ENCODE data around the gene RECK.
"Not testable (repeated sequence)": the region's sequence is repeated elsewhere in the genome, so short reads cannot be mapped to it uniquely, and the experiment has no call there.

RECK gene

DNA sequence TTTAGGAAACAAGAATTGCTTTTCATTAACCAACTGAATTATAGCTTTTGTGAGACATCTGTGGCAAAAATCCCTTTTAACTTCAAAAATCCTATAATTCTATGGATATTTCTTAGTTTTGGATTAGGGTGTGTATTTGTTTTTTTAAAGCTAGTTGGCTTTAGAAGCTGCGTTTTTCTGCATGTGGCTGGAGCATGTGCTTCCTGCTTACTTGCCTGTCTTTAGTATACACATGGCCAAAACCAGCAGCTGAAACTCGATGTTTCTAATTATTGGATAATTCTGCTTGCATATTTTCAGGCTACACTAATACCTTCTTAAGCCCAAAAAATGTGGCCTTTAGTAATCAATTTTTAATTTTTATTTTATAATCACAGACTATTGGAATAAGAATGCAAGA is 8.9 kb downstream of the RECK start:
- in situ Hi-C loops (cut with HindIII; ENCODE audit: low pct_ligation_motif_present, low pct_unique_long_range_greater_than_20kb, low sequenced_read_pairs), result no loop called here
- DNase-seq, result no peak

- DNase-seq, result no peak
These were observed 10.2 kb downstream of the RECK start for GRCh38 chr9:36046923-36047322.

DNA sequence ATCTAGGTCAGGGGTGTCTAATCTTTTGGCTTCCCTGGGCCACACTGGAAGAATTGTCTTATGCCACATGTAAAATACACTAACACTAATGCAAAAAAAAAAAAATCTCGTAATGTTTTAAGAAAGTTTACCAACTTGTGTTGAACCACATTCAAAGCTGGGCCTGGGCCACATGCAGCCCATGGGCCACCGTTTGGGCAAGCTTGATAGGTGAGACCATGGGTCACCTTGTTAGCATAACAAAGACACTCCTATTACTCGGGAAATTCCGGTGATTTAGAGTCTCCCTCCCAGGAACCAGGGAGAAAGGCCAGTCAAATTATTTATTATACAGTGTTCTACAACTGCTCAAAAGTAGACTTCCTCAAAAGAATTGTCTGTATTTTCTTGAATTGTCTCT is 12.7 kb downstream of the RECK start:
- DNase-seq, result no peak
- in situ Hi-C loops (cut with HindIII; ENCODE audit: low pct_ligation_motif_present, low pct_unique_long_range_greater_than_20kb, low sequenced_read_pairs), result no loop called here

More at GRCh38 chr9:36046923-36047322, 10.2 kb downstream of the RECK start:
- in situ Hi-C loops (cut with HindIII; ENCODE audit: low pct_ligation_motif_present, low pct_unique_long_range_greater_than_20kb, low sequenced_read_pairs), result no loop called here

DNA sequence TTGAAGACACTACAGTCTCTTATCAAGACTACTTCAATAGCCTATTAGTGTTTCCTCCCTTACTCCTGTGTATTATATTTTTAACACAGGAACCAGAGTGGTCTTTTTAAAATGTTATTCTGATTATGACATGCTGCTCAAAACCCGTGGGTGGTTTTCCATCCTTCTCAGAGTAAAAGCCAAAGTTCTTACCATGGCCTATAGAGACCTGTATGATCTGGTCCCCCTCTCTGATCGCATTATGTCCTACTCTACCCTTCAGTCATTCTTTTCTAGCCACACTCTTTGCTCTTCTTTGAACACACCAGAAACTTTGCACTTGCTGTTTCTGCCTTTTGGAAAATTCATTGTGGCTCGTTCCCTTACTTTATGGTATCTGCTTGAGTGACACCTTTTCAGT is 13.8 kb downstream of the RECK start:
- DNase-seq, result no peak
- in situ Hi-C loops (cut with HindIII; ENCODE audit: low pct_ligation_motif_present, low pct_unique_long_range_greater_than_20kb, low sequenced_read_pairs), result no loop called here

DNA sequence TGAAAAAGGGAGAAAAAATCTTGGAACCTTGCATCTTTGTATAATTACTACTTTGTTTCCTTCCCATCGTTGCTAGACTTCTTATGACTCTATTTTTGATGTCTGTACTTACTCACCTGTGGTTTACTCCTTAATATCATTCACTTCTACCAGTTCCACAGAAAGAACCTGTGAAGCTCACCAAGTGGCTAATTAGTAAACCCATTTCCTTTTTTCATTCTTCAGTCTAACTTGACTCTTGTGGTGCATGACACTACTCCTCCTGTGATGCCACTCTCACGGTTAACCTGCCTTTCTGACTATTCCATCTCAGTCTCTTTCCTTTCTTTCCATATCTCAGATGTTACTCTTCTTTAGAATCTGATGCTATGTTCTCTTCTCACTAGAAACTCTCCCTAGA is 14.6 kb downstream of the RECK start:
- in situ Hi-C loops (cut with HindIII; ENCODE audit: low pct_ligation_motif_present, low pct_unique_long_range_greater_than_20kb, low sequenced_read_pairs), result no loop called here
- no peak for DNase-seq

DNA sequence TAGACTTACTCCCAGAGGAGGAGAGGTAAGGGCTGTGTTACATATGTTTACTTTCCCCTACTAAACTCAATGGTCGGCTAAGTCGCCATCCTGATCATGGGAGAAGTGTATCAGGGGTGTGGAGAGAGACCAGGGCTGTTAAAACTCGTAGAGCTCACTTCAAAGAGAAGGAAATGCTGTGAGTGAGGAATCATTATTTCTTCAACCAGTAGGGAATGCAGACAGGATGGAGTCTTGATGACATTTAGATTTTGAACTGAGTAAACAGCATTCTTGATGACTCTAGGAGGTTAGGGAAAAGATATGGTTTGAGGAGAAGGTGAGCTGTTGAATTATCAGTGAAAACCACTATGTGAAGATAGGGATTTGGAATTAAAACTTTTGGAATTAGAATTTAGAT is 17.3 kb downstream of the RECK start:
- no peak for DNase-seq
- in situ Hi-C loops (cut with HindIII; ENCODE audit: low pct_ligation_motif_present, low pct_unique_long_range_greater_than_20kb, low sequenced_read_pairs), result no loop called here

DNA sequence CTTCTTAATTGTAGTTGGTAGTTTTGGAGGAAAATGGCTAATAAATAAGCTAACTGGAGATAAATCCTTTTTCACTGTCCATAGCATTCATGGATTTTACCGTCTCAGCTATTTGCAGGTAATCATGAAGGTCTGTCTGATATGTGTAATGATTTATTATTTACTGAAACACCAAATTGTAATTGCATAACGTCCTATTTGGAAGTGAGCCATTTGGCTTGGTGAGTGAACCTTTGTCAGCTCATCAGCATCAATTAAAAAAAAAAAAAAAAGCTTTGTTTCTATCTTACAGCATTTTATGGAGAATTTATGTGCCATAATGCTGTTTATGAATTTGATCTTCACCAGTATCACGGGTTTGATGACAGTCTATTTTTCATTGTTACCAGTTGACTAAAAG is 20.2 kb downstream of the RECK start:
- in situ Hi-C loops (cut with HindIII; ENCODE audit: low pct_ligation_motif_present, low pct_unique_long_range_greater_than_20kb, low sequenced_read_pairs), result no loop called here

DNA sequence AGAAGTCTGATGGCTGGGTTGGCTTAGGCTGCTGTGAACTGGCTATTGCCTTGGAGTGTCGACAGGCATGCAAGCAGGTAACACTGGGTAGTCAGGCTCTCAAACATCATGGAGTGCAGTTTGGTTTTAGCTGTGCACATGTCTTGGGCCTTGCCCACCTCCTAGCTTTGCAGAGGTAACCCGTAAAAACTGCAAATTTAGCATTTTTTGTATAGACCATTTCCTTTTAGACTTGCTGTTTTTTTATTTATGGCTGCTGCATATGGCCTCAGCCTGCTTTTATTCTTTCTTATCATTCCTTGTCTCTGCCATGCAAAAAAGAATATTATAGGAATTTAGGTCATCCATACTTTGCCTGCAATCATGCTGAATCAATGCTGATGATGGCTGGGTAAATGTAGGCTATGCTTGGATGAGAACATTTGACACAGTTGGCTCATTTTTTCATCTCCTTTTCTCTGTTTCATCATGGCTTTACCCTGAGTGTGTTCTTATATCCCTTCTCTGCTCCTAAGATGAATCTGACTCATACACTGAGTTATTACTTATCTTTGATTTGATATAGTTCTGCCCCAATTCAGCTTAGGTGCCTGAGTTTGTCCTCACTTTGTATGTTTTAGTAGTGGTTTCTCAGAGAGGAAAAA is 27.2 kb downstream of the RECK start:
- DNase-seq, result no peak

More for the DNA sequence above, 20.2 kb downstream of the RECK start:
- no peak for DNase-seq

DNA sequence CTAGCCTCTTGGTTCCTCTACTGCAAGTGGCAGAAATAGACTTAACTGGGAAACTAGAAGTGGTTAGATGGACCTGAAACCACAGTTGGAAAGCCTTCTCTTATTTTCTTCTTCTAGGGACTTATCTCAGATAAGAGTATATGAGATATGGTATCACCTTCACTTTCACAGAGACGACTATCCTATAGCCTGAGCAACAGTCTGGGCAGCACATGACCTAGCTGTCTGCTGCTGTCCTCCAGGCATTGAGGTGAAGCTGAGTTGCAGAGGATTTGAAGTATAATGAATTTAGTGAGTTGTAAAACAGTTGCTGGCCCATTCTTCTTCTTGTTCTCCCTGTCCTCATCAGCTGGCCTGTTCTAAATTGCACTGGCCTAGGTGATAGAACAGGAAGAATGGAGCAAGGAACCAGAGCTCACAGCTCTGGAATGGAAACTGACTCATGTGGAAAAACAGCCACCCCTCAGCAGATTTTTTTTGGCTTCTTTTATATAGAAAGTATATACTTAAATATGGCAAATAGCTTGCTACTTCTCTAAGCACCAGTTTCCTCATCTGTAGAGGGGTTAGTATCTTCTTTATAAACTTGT is 27.8 kb downstream of the RECK start:
- no peak for DNase-seq
- in situ Hi-C loops (cut with HindIII; ENCODE audit: low pct_ligation_motif_present, low pct_unique_long_range_greater_than_20kb, low sequenced_read_pairs), result no loop called here

More for the DNA sequence above, 27.2 kb downstream of the RECK start:
- in situ Hi-C loops (cut with HindIII; ENCODE audit: low pct_ligation_motif_present, low pct_unique_long_range_greater_than_20kb, low sequenced_read_pairs), result no loop called here

GRCh38 chr9:36074055-36074454 is 37.3 kb downstream of the RECK start:
- DNase-seq, result no peak
- in situ Hi-C loops (cut with HindIII; ENCODE audit: low pct_ligation_motif_present, low pct_unique_long_range_greater_than_20kb, low sequenced_read_pairs), result no loop called here

DNA sequence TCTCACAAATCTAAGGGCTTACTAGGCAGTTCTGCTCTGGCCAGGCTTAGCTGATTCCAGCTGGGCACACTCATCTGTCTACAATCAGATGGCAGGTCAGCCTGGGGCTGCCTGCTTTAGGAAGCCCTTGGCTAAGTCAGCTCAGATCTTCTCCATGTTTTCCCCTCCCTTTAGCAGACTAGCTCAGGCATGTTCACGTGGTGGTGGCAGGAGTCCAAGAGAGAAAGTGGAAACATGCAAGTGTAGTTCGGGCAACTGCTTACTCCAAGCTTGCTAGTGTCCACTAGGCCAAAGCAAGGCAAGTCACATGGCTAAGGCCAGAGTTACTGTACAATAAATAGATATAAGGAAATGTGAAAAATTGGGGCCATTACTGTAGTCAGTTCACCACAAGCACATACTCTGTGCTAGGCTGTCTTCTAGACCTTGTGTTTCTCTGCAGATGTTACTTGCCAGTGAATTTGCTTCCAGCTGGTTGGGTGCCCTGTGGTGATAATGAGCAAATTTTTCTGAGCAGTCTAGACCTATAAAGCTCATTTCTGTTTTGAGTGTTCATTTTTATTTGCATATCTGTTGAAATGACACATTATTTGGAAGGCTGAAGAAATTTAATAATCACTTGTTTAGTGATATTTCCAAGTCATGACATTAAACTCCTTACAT is 38.3 kb downstream of the RECK start:
- no peak for DNase-seq
- in situ Hi-C loops (cut with HindIII; ENCODE audit: low pct_ligation_motif_present, low pct_unique_long_range_greater_than_20kb, low sequenced_read_pairs), result no loop called here

DNA sequence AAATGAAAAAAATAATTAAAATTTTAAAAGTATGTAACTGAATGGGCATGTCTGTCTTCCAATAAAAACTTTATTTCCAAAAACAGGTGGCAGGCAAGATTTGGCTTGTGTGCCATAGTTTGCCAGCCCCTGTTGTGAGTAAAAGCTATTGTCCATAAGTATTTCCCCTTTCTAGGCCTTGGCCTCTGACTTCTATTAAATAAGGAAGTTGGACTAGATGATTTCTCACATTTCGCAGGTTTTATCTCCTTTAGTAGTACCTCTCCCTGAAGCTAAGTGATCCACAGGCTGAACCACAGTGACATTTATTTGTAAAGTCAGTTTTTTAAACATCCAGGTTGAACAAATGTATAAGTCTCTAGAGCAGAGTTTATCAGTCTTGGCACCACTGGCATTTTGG is 41.3 kb downstream of the RECK start:
- DNase-seq, result no peak
- in situ Hi-C loops (cut with HindIII; ENCODE audit: low pct_ligation_motif_present, low pct_unique_long_range_greater_than_20kb, low sequenced_read_pairs), result no loop called here

- DNase-seq, result no peak
- in situ Hi-C loops (cut with HindIII; ENCODE audit: low pct_ligation_motif_present, low pct_unique_long_range_greater_than_20kb, low sequenced_read_pairs), result no loop called here
These were observed 43.8 kb downstream of the RECK start for GRCh38 chr9:36080519-36080918.

DNA sequence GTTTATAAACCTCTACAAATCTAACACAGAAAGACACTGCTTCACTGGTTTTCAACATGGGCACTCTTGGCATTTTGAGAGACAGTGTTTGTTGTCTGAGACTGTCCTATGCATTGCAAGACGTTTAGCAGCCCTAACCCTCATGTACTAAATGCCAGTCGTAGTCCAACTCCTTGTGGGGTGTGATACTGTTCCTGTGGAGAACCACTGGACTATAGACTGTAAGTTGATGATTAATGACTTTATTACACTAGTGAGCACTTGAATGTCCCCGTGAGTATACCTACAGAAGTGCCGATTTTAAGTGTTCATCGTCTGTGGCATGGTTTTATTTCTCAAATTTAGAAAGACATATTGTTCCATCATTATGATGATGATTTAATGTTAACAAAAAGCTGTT is 46.2 kb downstream of the RECK start:
- in situ Hi-C loops (cut with HindIII; ENCODE audit: low pct_ligation_motif_present, low pct_unique_long_range_greater_than_20kb, low sequenced_read_pairs), result no loop called here
- DNase-seq, result no peak

- no peak for DNase-seq
- in situ Hi-C loops (cut with HindIII; ENCODE audit: low pct_ligation_motif_present, low pct_unique_long_range_greater_than_20kb, low sequenced_read_pairs), result no loop called here
These were observed 49.7 kb downstream of the RECK start for GRCh38 chr9:36086442-36086841.

DNA sequence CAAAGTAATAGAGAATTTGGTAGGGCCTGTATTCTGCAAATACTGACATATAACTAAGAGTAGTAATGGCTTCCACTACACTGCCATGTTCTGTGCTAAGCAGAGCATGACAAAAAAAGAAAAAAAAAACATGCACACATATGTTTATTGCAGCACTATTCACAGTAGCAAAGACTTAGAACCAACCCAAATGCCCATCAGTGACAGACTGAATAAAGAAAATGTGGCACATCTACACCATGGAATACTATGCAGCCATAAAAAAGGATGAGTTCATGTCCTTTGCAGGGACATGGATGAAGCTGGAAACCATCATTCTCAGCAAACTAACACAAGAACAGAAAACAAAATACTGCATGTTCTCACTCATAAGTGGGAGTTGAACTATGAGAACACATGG is 50.3 kb downstream of the RECK start:
- DNase-seq; in situ Hi-C loops (cut with HindIII; ENCODE audit: low pct_ligation_motif_present, low pct_unique_long_range_greater_than_20kb, low sequenced_read_pairs): not testable (repeated sequence)

GRCh38 chr9:36088020-36088419 is 51.3 kb downstream of the RECK start:
- no peak for DNase-seq
- in situ Hi-C loops (cut with HindIII; ENCODE audit: low pct_ligation_motif_present, low pct_unique_long_range_greater_than_20kb, low sequenced_read_pairs), result no loop called here

GRCh38 chr9:36091026-36091953 is 54.6 kb downstream of the RECK start:
- peak; percentile 83 for DNase-seq
- in situ Hi-C loops (cut with HindIII; ENCODE audit: low pct_ligation_motif_present, low pct_unique_long_range_greater_than_20kb, low sequenced_read_pairs), result no loop called here

DNA sequence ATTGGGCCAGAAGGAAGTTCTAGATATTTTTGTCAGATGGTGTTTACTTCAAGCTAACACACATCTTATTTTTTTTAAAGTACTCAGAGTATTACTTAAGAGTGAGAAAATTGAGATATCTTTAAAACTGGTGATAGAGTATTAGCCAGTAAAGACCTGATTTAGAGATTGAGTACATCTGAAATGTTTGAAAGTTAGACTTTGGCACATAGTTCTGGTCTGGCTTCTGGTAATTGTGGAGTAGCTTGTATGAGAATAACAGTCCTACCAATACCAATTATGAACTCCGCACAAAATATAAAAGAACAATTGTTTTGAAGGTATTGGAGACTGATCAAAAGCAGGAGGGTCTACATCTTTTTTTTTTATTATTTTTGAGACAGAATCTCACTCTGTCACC is 55.3 kb downstream of the RECK start:
- DNase-seq, result no peak
- in situ Hi-C loops (cut with HindIII; ENCODE audit: low pct_ligation_motif_present, low pct_unique_long_range_greater_than_20kb, low sequenced_read_pairs), result no loop called here

All from ACHN (cell line).